Measurements from ENCODE around the gene SH3GL2.

SH3GL2 gene

DNA sequence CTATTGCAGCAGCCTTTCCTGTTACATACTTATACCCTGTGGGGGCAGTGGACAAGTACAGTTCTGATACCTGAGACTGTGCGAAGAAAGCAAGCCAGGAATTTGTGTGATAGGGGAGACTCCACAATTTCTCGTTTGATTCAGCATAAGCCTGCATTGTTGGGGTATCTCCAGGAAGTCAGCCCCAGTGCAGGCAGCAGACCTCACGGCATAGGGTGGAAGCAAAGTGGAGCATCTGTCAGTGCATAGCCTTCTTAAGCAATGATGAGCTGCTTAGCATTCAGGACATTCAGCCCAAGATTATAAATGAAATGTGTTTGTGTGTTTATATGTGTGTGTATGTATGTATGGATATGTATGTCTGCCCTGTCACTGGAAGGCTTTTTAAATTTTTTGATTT lies 157.0 kb downstream of the SH3GL2 start:
- Histone ChIP-seq H3K27me3 (ENCODE audit: insufficient read depth, low read length, poor library complexity, severe bottlenecking) (no peaks in the 10 kb centered on the region), H3K79me2 (ENCODE audit: insufficient read depth, low read length) (no peaks in the 10 kb centered on the region), H3K4me3 (ENCODE audit: low read length, poor library complexity, severe bottlenecking) (no peak overlapping the region), H3K4me1 (ENCODE audit: insufficient read depth, low read length, poor library complexity, severe bottlenecking) (no peaks in the 10 kb centered on the region), H3K9me3 (ENCODE audit: insufficient read depth, low read depth, low read length) (no peaks in the 10 kb centered on the region), H3F3A (ENCODE audit: low read depth) (no peaks in the 10 kb centered on the region), H2AFZ (ENCODE audit: low read length) (no peak overlapping the region), H3K4me2 (ENCODE audit: low read depth, low read length, poor library complexity, severe bottlenecking) (no peak overlapping the region), H4K20me1 (ENCODE audit: insufficient read depth, low read length, poor library complexity, severe bottlenecking) (no peaks in the 10 kb centered on the region), H3K9me2 (replicated peaks; ENCODE audit: low read depth, low read length) (no peaks in the 10 kb centered on the region), H3K36me3 (ENCODE audit: insufficient read depth, low read length) (no peaks in the 10 kb centered on the region), H3K9ac (ENCODE audit: low read depth, low read length, poor library complexity, severe bottlenecking) (no peak overlapping the region)
- no peak for TF ChIP-seq EZH2phosphoT487 (IDR thresholded peaks at IDR 0.05; ENCODE audit: borderline replicate concordance)
- no peak for TF ChIP-seq CTCF (conservative IDR thresholded peaks at IDR 0.05; ENCODE audit: low read length)

DNA sequence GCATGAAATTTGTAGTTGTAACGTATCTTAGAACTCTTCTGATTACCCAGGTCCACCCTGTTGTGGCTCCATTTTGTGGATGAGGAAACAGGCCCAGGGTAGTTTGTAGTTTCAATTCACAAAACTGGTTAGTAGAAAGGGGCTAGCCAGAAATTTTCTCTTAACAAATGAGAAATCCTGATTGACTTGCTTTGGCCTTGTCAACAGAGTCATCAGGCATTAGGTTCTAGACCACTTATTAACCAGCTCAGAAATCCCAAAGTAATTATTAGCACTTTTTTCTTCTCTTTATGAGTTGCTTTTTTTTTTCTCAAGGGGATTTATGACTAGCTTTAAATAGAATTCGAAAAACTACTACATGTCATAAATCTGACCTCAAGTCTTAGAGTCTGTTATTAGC lies 160.2 kb downstream of the SH3GL2 start:
- no peaks in the 10 kb centered on the region for H3K9me2 ChIP-seq (replicated peaks; ENCODE audit: low read depth, low read length)
- no peaks in the 10 kb centered on the region for H3K9me3 ChIP-seq (ENCODE audit: insufficient read depth, low read depth, low read length)
- H4K20me1 ChIP-seq (ENCODE audit: insufficient read depth, low read length, poor library complexity, severe bottlenecking), result no peaks in the 10 kb centered on the region
- no peak overlapping the region for H2AFZ ChIP-seq (ENCODE audit: low read length)
- no peaks in the 10 kb centered on the region for H3K36me3 ChIP-seq (ENCODE audit: insufficient read depth, low read length)
- no peak overlapping the region for H3K4me3 ChIP-seq (ENCODE audit: low read length, poor library complexity, severe bottlenecking)
- no peaks in the 10 kb centered on the region for H3F3A ChIP-seq (ENCODE audit: low read depth)
- no peak for TF ChIP-seq EZH2phosphoT487 (IDR thresholded peaks at IDR 0.05; ENCODE audit: borderline replicate concordance)
- TF ChIP-seq CTCF (conservative IDR thresholded peaks at IDR 0.05; ENCODE audit: low read length), result no peak
- no peaks in the 10 kb centered on the region for H3K4me1 ChIP-seq (ENCODE audit: insufficient read depth, low read length, poor library complexity, severe bottlenecking)
- H3K79me2 ChIP-seq (ENCODE audit: insufficient read depth, low read length), result no peaks in the 10 kb centered on the region
- H3K4me2 ChIP-seq (ENCODE audit: low read depth, low read length, poor library complexity, severe bottlenecking), result no peak overlapping the region
- H3K9ac ChIP-seq (ENCODE audit: low read depth, low read length, poor library complexity, severe bottlenecking), result no peak overlapping the region
- H3K27me3 ChIP-seq (ENCODE audit: insufficient read depth, low read length, poor library complexity, severe bottlenecking), result no peaks in the 10 kb centered on the region

DNA sequence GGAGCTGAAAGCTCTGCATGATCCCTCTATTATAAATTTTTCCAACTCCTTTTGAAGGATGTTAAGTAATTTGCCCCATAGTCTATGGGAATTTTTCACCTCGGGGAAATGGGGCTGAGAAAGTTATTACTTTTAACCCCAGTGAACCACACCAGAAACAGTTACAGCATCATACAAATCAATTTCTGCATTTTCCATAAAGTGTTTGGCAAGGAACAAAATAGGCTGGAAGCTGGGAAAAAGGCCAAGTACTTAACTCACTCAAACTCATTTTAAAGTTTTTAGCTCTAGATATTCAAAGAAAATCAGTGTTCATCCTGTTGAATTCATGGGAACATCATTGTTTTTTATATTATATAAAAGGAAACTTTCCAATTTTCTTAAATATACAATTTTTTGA lies 160.9 kb downstream of the SH3GL2 start:
- no peak overlapping the region for H2AFZ ChIP-seq (ENCODE audit: low read length)
- no peak overlapping the region for H3K9ac ChIP-seq (ENCODE audit: low read depth, low read length, poor library complexity, severe bottlenecking)
- H3F3A ChIP-seq (ENCODE audit: low read depth), result no peaks in the 10 kb centered on the region
- H3K4me3 ChIP-seq (ENCODE audit: low read length, poor library complexity, severe bottlenecking), result no peak overlapping the region
- no peaks in the 10 kb centered on the region for H3K36me3 ChIP-seq (ENCODE audit: insufficient read depth, low read length)
- no peaks in the 10 kb centered on the region for H3K9me3 ChIP-seq (ENCODE audit: insufficient read depth, low read depth, low read length)
- no peaks in the 10 kb centered on the region for H3K4me1 ChIP-seq (ENCODE audit: insufficient read depth, low read length, poor library complexity, severe bottlenecking)
- no peaks in the 10 kb centered on the region for H3K27me3 ChIP-seq (ENCODE audit: insufficient read depth, low read length, poor library complexity, severe bottlenecking)
- H3K4me2 ChIP-seq (ENCODE audit: low read depth, low read length, poor library complexity, severe bottlenecking), result no peak overlapping the region
- H3K9me2 ChIP-seq (replicated peaks; ENCODE audit: low read depth, low read length), result no peaks in the 10 kb centered on the region
- TF ChIP-seq CTCF (conservative IDR thresholded peaks at IDR 0.05; ENCODE audit: low read length) (no peak), EZH2phosphoT487 (IDR thresholded peaks at IDR 0.05; ENCODE audit: borderline replicate concordance) (no peak)
- H4K20me1 ChIP-seq (ENCODE audit: insufficient read depth, low read length, poor library complexity, severe bottlenecking), result no peaks in the 10 kb centered on the region
- no peaks in the 10 kb centered on the region for H3K79me2 ChIP-seq (ENCODE audit: insufficient read depth, low read length)
